Measurements from ENCODE around the gene MAML2. TPM values are rescaled to one million over a fixed set of nuclear protein-coding genes. Genes with fewer than 3 reads are reported as not detected.

MAML2 gene
- total and polyA plus RNA-seq, 9 of the 15 experiments (the other 6 are each of a cell fraction or from before 2014, with no cell fraction given) = 0.79 to 6.8 (median 4.8) TPM

- TF ChIP-seq FOXA3 (CRISPR knock-in tag; conservative IDR thresholded peaks at IDR 0.05 in 1 of 2, IDR thresholded peaks at IDR 0.05 in 1 of 2) = no peak
- no peak for TF ChIP-seq ZBTB34 (CRISPR knock-in tag; IDR thresholded peaks at IDR 0.05)
- TF ChIP-seq ZBTB26 (CRISPR knock-in tag; IDR thresholded peaks at IDR 0.05) = no peak
- TF ChIP-seq ARID3A (IDR thresholded peaks at IDR 0.05; ENCODE audit: borderline replicate concordance, low read depth, low read length) = 0 out of 2 replicates have a peak, but pooled peaks have one; percentile 55
- TF ChIP-seq MTA2 (IDR thresholded peaks at IDR 0.05; ENCODE audit: low read depth) = peak; percentile 38; the same call in 1 of the 2 replicates
- TF ChIP-seq HES1 (IDR thresholded peaks at IDR 0.05; ENCODE audit: low read depth) = no peak
- no peak for TF ChIP-seq XRCC3 (IDR thresholded peaks at IDR 0.05)
- TF ChIP-seq ZNF395 (CRISPR knock-in tag; IDR thresholded peaks at IDR 0.05) = 0 out of 2 replicates have a peak, but pooled peaks have one; percentile 52
- TF ChIP-seq SOX6 (IDR thresholded peaks at IDR 0.05) = 0 out of 2 replicates have a peak, but pooled peaks have one; percentile 30
- TF ChIP-seq KDM4B (IDR thresholded peaks at IDR 0.05; ENCODE audit: borderline replicate concordance in 2 of 2, low read depth in 1 of 2) = no peak
- TF ChIP-seq ZBTB33 (CRISPR knock-in tag; IDR thresholded peaks at IDR 0.05) = no peak
- TF ChIP-seq MEIS2 (IDR thresholded peaks at IDR 0.05; ENCODE audit: partially characterized antibody) = no peak
- 0 out of 2 replicates have a peak, but pooled peaks have one; percentile 44 for TF ChIP-seq HDAC2 (IDR thresholded peaks at IDR 0.05)
- TF ChIP-seq GTF2A2 (tag; IDR thresholded peaks at IDR 0.05) = no peak
- no peak for TF ChIP-seq XRCC5 (IDR thresholded peaks at IDR 0.05; ENCODE audit: low read depth, low read length)
- TF ChIP-seq TCF3 (CRISPR knock-in tag; IDR thresholded peaks at IDR 0.05) = peak; percentile 83
- TF ChIP-seq L3MBTL2 (IDR thresholded peaks at IDR 0.05) = no peak
- TF ChIP-seq EP300 (IDR thresholded peaks at IDR 0.05; ENCODE audit: low read length) = peak; percentile 83
- TF ChIP-seq ZNF41 (CRISPR knock-in tag; conservative IDR thresholded peaks at IDR 0.05) = no peak
- 0 out of 4 replicates have a peak, but pooled peaks of 1 of the 2 experiments have one; percentile 29 for TF ChIP-seq SRF (CRISPR knock-in tag; IDR thresholded peaks at IDR 0.05)
These were observed 24.1 kb downstream of the MAML2 start (continued) for GRCh38 chr11:96318850-96319249.

Data from K562 (cell line).